Activated CD4-positive, CD25-positive, alpha-beta regulatory T cell treated with anti-CD3 and anti-CD28 coated beads, Interleukin-2, amount 50 U/mL, for 24 hours (primary cell): Measurements from ENCODE around the gene KANK2.
A peak's percentile ranks its signal among the peaks of the same experiment; 100 is the strongest.
"Not testable (repeated sequence)": the region's sequence is repeated elsewhere in the genome, so short reads cannot be mapped to it uniquely, and the experiment has no call there.

Source experiments
- ATAC-seq, 2 donors: fragments of 150-1000 bp; cut with Tn5 transposase; one replicate each; pipeline ENCODE4 v1.10.0; 2021; ENCODE audit warnings: mild to moderate bottlenecking in 1 of 2, moderate library complexity in 1 of 2

Gene KANK2

DNA sequence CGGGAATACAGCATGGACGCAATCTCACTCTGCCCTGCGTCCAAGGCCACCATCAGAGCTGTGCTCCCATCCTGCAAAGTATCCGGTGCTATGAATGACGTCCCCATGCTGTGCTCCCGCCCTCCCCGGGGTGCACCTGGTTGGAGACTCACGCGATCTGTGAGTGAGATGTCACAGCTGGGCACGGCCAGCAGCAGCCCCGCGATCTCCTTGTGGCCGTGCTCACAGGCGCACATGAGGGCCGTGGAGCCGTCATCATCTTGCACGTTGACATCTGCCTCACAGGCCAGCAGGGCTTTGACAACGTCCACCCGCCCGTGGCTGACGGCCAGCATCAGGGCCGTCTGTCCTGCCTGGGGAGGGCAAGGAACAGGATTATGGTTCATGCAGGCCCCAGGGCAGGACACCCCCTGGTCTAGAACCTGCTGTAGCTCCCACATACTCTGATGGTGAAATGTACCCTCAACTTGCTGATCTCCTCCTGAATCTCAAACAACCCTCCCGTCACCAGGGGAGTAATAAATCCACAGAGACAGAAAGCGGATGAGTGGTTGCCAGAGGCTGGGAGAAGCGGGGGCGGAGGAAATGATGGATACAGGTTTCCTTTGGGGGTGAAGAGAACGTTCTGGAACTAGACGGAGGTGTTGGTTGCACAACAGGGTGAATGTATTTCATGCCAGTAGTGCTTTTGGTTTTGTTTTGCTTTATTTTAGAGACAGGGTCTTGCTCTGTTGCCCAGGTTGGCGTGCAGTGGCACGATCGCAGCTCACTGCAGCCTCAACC, 27.3 kb downstream of the KANK2 start:
- ATAC-seq = no peak

DNA sequence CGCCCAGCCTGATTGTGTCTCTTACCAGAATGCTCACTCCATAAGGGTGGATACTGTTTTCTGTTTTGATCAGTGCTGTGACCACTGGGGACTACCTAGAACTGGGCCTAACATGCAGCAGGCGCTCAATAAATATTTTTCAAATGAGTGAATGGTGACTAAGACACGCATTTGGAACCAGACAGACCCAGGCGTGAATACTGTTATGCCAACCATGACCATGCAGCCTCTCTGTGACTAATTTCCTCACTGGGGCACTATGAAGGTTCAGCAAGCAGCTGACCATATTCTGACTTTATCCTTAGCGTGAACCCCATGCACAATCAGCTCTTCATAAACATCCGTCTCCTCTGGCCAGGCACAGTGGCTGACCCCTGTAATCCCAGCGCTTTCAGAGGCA, 28.8 kb downstream of the KANK2 start:
- ATAC-seq = no peak

DNA sequence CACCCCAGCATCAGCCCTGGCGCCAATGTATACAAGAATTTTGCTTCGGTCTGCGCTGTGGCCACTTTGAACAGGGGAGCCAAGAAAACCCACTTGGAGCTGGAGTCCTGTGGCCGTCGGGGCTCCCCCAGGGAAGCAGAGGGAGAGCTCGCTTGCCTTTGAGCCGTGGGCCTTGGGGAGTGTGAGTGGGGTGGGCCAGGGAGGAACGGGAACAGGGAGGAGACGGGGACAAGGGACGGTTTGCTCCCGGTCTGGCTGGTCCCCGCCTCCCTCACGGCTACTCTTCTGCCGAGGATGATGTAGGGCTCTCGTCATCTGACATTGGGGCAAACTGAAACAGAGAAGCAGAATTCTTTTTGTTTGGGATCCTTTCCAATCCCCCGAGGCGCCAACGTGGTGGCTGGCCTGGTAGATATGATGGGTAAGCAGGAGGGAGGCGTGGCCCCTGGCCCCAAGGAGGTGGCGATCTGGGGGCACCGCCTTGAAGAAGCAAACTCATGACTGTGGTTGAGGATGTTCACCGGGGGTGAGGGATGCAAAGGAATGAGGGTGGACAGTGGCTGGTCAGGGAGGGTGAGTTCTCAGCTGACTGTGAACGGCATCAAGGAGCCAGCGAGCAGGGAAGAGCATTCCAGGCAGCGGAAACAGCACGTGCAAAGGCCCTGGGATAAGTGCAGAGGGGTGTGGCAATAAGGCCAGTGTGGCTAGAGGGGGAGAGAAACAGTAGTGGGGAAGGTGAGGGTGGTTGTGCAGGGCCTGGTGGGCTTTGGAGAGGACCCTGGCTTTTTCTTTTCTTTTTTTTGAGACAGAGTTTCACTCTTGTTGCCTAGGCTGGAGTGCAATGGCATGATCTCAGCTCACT, 30.8 kb downstream of the KANK2 start:
- no peak for ATAC-seq

DNA sequence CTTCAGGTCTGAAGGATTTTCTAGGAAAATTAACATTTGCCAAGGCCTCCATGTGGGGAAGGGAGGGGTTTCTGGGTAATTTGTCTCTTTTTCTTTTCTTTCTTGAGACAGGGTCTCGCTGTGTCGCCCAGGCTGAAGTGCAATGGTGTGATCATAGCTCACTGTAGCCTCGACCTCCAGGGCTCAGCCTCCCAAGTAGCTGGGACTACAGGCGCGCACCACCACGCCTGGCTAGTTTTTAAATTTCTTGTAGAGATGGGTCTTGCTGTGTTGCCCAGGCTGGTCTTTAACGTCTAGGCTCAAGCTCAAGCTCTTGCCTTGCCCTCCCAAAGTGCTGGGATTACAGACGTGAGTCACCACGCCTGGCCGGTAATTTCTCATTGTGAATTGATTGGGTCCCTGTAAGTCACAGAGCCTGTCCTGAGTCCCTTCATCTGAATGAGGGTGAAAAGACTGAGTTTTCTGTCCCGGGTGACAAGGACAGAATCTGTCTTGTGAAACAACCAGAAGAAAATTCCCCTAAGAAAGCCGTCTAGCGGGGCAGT, 31.8 kb downstream of the KANK2 start:
- ATAC-seq = no peak

DNA sequence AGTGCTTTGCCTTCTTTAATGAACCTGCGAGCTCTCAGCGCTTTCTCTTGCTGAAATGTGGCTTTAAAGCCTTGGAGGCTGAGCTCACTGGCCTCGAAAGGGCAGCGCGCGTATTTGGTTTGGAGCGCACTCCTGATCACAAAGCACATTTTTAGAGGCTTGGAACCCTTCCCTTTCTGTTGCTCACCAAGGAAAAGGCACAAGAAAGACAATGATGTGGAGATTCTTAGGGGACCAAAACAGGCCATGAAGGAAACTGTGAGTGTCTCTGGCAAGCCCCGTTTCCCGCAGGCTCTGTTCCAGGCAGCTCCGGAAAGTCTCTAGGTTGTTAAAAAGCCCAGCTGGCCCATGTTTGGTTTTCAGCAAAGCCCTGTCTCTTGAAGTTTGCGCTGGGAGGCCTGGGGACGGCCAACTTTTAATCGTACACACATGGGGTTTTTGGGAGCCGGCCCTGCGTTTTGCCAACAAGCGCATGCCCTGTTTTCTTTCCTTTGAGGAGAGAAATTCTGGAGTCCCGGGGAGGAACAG, 32.4 kb downstream of the KANK2 start:
- ATAC-seq = no peak

DNA sequence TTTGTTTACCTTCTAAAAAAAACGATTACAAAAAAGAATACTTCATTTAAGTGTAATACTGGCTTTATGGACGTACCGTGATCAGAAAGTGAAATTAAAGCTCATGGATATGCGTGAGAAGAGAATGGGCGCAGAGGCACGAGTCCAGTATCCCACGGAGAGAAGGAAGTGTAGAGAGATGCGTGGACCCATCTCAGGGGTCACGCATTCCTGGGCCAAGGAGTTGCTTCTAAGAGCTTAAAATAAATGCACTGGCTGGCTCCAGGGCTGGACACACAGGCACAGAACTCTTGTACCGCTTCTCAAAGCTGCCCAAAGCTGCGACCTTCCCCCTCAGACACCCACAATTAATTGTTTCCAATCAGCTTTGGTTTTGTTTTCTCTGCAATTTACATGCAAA, 33.0 kb downstream of the KANK2 start:
- no peak for ATAC-seq

DNA sequence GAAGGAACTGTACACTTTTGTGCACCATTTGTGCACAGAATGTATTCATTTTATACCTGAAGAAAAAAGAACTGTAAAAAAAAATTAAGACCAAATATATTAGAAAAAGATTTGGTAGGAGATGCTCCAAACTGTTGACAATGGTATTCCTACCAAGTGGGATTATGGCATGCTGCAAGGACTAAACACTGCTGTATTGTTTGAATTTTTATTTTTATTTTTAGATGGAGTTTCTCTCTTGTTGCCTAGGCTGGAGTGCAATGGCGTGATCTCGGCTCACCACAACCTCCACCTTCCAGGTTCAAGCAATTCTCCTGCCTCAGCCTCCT, 36.9 kb downstream of the KANK2 start:
- ATAC-seq = not testable (repeated sequence)

DNA sequence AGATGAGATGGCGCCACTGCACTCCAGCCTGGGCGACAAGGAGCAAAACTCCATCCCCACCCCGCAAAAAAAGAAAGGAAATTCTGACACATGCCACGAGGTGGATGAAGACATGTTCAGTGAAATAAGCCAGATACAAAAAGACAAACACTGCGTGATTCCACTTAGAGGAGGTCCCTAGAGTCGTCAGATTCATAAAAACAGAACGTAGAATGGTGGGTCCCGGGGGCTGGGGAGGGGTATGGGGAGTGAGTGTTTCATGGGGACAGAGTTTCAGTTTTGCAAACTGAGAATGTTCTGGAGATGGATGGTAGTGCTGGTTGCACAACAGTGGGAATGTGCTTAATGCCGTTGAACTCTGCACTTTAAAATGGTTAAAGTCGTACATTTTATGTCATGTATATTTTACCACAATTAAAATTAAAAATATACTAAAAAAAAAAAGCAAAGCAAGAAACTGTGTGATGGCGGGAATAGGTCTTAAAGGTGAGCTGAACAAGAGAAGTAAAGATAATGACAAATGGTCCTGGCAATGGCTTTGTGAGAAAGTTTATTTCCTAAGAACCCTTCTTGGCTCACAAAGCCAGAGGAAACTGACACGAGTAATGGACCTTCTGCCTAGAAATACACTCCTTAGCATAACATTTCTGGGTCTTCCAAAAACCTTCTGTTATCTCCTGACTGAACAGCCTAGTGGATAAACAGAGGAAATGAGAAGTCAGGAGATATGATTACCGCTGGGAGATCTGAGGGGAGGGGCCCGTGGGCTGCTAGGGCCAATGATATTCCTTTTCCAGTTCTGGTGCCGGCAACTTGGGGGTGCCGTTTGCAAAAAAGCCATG, 37.5 kb downstream of the KANK2 start:
- ATAC-seq = no peak

DNA sequence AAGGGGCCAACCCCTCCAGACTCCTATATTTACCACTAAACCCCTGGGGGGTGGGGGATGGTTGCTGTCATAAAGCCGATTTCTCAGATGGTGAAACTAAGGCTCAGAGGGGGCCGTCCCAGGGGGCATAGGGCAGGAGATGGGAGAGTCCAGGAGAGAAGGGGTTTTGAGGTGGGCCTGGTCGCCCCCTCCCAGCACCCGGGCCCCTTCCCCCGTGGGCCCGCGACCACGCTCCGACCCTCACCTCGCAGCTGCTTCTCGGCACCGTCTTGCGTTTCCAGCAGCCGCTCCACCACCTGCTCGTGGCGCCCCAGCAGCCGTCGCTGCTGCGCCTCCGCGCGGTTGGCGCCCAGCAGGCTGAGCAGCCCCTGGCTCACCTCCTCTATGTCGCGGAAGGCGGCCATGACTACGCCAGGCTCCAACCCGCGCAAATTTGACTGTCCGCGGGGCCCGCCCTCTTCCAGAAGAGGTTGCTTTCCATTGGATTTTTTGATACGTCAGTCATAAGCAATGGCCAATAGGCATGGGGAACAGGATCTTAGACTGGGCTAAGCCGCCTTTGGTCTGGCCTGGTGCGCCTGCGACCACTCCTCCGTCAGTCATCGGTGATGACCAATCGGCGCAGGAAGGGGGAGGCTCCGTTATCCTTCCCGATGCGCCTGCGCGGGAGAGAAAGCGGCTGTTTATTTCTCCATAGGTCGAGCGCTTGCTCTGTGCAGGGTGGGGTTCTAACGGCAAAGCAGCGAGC, 41.8 kb downstream of the KANK2 start, which contains the start of gene SPC24:
Gene SPC24, minus strand, starts transcription at position 410 of the 748 bp plus-strand sequence. Its CDS starts 6 bp downstream, at position 404.
- peak; percentile 99 for ATAC-seq

DNA sequence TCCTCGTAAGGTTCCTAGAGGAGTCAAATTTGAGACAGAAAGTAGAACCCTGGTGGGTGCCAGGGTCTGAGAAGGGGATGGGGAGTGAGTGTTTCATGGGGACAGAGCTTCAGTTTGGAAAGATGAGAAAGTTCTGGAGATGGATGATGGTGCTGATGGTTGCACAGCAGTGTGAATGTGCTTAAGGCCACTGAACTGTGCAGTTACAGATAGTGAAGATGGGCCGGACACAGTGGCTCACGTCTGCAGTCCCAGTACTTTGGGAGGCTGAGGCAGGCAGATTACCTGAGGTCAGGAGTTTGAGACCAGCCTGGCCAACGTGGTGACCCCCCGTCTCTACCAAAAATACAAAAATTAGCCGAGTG, 42.7 kb downstream of the KANK2 start:
- no peak for ATAC-seq

DNA sequence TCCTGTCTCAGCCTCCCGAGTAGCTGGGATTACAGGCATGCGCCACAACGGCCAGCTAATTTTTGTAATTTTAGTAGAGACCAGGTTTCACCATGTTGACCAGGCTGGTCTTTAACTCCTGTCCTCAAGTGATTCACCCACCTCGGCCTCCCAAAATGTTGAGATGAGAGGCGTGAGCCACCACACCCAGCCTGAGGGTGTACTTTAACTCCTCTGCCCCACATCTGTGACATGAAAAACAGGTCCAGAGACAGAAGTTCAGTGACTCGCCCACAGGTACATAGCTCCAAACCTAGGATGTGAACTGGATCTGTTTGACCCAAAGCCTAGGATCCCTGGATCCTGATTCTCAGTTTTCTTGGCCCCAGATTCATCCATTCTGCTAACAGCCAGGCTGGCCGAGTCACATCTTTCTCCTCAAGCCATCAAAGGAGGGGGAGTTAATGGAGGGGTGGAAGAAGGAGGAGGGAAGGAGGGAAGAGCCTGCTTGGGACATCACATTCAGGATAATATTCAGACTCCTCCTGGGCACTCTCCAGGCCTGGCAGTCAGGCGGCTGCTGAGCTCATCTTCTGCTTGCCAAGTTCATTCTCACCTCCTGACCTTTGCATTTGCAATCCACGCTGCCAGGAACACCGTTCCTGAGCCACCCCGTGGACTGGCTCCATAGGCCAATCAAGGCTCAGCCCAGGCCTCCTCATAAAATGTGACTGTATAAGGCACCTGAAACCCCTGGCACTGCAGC, 44.9 kb downstream of the KANK2 start:
- no peak for ATAC-seq

DNA sequence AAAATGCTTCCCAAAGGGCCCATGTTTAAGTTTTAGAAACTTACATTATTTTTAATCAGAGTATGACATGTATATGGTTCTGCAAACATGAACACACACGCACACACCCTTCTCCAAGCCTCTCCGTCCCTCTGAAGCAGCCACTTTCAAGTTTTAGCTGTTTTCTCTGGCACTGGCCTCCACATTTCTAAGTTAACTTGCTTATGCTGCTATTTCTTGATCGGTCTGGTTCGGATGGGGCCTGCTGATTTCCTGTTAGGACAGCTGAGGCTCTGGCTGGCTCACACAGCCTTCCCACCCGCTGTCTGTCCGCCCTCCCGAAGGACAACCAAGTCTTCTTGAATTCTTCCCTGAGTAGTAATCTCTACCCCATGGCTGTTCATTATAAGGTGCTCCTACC, 46.2 kb downstream of the KANK2 start:
- no peak for ATAC-seq

DNA sequence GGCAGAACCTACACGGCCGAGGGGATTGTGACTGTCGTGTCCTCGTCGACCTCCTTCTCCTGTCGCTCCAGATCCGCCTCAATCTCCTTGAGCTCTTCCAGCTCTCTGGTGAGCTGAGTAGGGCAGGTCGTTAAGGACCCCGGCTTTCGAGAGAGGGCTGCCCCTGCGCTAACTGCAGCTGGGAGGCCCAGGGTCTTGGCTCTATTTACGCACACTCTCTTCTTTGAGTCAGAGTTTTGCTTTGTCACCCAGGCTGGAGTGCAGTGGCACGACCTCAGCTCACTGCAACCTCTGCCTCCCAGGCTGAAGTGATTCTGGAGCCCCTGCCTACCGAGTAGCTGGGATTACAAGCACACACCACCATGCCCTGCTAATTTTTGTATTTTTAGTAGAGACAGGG, 49.3 kb downstream of the KANK2 start:
- no peak for ATAC-seq

DNA sequence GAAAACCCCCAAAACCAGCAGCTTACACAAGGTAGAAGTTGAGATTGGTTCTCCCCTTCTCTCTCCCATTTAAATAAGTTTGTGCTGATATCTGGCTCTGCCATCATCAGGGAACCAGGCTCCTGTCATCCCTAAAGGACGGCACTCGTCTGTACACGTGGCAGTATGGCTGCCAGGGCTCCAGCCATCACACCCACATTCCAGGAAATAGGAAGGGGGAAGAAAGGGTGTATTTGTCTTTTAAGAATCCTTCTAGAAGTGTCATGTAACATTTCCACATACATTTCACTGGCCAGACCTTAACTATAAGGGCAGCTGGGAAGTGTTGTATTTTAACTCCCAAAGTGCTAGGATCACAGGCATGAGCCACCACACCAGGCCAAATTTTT, 51.8 kb downstream of the KANK2 start:
- no peak for ATAC-seq

DNA sequence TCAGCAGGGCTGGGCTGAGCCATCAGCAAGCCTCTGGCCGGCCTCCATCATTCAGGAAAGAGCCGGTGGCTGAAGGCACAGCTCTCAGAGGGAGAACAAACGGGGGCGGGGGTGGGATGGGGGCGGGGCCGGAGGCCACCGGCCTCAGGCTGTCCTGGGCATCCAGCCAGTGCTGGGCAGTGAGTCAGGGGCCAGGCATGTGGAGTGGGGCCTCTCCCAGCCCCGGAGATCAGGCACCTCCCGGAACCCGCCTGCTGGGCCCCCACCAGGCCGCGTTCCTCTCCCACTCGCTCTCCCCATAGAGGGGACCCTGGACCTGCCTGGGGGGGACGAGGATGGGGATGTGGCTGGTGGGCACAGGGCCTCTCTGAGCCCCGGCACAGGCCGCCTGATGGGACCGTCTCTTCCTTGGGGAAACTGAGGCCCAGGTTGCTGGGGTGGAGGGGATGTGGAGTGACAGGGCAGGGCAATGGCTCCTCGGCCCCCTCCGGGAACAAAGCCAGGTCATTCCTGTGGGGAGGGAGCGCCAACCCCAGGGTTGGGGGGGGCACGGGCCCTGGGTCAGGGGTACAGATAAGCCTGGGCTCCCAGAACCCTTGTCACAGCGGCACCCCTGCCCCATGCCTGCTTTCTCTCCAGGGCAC, 54.7 kb downstream of the KANK2 start:
- ATAC-seq = no peak

DNA sequence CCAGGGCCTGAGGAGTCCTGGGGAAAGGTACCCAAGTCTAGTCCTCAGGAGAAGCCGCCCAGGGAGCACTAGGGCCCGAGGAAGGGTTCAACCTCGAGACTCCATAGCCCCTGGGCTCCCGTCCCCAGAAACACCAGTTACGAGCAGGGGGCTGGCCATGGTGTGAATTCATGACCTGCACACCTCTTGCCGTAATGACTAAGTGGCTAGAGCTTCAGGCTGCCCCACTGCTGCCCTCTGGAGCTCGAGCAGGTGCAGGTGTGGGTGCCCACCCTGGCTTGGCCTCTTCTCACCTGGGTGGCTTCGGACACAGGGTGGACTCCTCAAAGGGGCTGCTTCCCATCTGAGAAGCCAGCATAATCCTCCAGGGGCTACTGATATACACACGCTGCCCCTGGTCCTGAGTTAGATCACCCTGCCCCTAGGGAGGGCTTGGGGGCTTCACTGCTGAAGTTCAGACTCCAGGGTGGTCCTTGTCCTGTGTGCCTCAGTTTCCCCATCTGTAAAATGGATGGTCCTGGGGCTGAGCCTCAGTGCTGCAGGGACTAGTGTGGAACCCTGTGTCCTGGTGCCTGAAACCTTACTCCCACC, 55.3 kb downstream of the KANK2 start:
- no peak for ATAC-seq

DNA sequence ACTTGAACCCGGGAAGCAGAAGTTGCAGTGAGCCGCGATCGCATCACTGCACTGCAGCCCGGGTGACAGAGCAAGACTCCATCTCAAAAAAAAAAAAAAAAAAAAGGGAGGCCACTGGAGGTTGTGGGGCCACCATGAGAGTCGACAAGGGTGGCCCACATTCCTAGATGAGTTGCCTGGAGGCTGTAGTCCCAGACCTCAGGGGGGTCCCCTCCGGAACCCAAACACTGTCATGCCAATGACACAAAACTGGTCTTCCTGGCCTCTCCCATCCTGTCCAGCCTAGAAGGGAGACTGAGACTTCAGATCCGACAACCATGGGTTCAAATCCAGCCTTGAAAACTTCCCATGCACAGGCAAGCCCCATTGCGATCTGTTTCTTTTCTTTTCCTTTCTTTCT, 56.4 kb downstream of the KANK2 start:
- no peak for ATAC-seq

DNA sequence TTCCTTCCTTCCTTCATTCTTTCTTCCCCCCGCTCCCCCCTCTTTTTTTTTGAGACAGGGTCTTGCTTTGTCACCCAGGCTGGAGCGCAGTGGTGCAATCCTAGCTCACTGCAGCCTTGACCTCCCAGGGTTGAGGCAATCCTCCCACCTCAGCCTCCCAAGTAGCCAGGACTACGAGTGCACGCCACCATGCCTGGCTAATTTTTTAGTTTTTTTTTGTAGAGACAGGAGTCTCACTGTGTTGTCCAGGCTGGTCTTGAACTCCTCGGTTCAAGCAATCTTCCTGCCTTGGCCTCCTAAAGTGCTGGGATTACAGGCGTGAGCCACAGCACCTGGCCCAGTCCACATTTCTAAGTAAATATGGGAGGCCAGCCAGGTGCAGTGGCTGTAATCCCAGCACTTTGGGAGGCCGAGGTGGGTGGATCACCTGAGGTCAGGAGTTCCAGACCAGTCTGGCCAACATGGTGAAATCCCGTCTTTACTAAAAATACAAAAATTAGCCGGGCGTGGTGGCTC, 57.3 kb downstream of the KANK2 start:
- not testable (repeated sequence) for ATAC-seq

DNA sequence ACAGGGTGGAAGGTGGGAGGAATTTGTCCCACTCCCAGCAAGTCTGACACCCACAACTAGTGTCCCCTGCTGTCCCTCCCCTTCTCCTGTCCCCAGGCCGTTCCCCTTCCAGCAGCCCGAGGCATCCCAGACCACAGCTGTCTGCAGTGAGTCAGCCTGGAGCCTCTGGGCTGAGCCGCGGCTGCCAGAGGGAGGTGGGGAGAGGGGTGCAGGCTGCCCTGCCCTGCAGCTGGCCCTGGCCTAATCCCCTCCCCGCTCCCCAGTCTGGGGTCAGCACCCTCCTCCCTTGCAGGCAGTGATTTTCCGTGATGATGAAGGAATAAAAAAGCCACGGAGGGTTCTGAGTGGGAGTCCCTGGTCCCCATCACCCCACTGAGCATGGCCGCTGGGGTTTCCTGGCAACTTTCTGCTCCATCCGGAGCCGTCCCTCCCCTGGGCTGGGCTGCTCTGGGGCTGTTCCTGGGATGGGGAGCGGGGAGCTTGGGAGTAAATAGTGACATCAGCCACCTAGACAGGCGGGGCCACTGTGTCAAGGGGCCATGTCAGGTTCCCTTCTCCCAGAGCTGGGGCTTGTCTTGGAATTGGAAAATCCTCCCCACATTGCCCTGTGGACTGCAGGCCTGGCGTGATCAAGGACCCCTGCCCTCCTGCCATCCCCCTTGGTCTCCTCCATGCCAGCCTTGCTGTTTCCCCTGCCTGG, 58.6 kb downstream of the KANK2 start:
- no peak for ATAC-seq
